Stimulated activated CD8-positive, alpha-beta memory T cell treated with anti-CD3 and anti-CD28 coated beads, Interleukin-7, amount 100 ng/mL, for 24 hours (primary cell): ENCODE results near the gene NOTCH2.

Experiments
- DNase-seq: peaks from one replicate; pipeline ENCODE4 v3.0.0-alpha.2; 2020; ENCODE audit warnings: low read depth

NOTCH2 gene

DNA sequence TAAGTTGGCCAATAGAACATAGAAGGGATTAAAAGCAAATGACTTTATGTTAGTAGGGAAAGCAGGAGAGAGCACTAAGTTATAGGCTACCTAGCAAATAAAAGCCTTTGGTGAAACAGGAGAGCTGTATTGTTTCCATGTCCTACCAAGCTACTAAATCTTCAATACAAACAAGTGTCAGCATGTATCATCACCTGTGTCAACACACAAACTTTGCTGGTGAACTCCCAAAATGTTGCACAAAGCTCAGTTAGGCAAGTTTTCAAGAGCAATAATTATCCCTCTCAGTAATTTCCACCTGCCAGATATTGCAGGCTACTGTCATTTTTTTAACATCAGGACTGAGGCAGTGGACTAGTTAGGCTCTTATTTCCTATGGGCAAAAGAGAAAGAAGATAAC, 95.4 kb downstream of the NOTCH2 start:
- no peak for DNase-seq

DNA sequence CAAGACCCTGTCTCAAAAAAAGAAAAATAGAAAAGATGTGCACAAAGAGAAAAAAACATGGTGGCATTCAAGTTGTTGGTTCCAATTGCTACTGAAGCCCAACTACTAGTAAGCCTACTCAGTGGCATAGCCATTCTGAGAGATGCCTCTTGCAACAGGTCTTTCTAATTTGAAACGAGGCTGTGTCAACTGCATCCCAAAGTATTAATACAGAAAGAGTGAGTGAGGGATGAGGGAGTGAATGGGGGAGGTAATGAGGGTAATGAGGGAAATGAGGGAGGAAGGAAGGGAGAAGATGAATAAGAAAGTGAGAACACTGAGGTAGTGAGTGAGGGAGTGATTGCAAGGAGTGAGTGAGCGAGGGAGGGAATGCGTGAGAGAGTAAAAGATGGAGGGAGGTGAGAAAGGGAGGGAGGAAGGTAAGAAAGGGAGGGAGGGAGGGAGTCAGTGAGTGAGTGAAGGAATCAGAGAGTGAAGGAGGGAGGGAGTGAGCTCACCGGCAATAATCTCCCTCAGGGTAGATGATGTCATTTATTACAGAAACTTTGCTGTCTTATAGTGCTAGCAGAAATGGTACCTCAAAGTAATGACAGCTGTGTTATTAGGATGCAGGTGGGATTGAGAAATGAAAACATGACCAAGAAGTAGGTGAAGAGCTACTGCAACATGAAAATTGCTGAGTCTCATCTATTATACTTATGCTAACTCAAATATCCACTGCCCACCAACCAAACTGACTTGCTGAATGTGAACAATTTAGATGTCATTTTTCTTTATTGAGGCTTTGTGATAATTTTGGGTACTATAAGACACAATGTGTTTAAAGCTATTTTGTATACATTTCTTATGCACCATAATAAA, 97.5 kb downstream of the NOTCH2 start:
- DNase-seq = no peak

DNA sequence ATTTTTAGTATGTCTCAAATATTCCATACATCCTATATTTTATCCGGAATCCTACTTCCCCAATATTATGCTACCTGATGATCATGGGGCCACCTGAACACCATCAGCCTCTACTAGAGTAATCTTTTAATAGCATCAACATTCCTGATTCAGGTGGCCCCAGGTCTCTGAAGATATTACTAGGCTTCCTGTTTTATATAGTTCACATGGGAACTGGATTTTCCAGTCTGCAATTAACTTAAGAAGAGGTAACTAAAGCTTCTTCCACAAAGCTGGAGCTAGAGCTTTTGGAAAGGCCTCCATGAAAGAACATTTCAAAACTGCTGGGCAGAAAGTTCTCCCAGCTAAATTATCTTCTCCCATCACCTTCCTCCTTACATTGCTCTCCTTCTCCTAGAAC, 100.9 kb downstream of the NOTCH2 start:
- DNase-seq = no peak

DNA sequence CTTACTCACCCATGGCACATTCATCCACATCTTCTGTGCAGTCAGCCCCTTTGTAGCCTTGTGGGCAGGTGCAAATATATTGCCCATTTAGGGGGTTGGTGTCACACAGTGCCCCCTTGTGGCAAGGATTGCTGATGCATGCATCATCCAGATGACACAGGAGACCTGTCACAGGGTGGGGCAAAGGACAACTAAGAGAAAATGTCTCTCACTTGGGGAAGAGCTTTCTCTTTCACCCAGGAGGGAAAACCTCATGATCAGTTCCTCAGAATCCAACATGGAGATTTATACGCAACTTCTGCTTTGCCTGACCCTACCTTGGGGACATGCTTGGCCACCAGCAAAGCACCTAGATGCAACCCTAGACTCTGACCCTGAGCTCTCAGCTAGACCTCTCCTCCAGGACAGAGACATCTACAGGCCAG, 101.4 kb downstream of the NOTCH2 start:
- DNase-seq = peak; percentile 62

DNA sequence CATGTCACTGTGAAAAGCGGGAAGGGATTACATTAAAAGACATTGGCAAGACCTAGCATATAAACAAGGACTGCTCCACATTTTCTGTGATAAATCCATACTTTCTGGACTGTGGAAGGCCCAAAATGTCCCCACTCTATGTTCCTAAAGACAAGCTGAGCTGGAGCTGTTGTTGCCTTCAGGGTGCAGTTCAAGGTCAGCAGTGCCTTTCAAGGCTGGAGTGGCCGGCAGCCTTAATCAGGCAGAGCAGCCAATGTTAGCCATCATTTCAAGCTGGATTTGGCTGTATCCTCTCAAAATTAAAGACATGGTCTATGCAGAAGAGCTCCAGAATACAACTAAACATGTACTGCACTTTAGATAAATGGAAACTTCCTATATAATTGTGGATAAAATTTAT, 102.8 kb downstream of the NOTCH2 start:
- DNase-seq = no peak

DNA sequence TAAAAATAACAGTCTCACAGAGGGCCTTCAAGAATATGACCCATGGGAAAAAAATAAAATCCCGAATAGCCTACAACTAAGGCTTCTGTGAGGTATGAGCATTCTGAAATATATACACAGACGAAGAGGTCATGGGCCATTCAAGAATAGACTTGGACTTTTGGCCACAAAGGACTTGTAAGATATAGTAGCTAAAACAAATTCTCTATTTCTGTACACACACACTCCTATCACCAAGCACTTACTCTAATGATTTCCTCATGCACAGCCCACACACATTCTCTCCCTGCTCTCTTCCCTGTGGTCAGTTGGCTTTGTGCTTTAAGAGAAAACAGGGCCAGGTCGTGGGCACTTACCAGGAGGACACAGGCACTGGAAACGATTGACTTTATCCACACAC, 103.4 kb downstream of the NOTCH2 start:
- DNase-seq = no peak

DNA sequence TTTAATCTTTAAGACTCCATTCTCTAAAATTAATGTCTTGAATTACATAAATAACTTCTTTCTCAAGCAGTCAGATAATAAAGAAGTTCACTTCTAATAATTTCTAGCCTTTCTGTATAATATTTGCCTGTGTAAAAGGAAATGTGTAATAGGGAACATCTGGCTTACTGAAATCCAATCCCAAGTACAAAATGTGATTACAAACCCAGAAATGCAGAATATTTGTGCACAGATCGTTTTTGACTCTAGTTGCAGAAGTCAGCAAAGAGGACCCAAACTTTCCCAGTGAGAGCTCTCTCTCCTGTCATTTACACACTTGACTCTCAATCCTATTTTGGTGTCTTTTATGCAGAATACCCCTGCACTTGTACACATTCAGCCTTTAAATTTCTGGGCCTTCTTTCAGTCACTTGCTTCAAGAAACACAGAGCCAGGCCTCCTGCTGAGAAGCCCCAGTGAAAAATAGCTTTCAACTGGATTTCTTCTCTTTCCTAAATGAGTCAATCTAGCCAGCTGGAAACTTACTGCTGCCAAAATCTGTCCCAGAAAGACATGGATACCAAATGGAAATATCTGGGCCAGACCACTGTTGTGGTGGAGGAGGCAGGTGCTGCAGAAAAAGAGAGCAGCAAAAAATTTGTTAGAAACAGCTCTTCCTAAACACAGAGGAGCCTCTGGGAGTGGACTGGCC, 104.6 kb downstream of the NOTCH2 start:
- no peak for DNase-seq

DNA sequence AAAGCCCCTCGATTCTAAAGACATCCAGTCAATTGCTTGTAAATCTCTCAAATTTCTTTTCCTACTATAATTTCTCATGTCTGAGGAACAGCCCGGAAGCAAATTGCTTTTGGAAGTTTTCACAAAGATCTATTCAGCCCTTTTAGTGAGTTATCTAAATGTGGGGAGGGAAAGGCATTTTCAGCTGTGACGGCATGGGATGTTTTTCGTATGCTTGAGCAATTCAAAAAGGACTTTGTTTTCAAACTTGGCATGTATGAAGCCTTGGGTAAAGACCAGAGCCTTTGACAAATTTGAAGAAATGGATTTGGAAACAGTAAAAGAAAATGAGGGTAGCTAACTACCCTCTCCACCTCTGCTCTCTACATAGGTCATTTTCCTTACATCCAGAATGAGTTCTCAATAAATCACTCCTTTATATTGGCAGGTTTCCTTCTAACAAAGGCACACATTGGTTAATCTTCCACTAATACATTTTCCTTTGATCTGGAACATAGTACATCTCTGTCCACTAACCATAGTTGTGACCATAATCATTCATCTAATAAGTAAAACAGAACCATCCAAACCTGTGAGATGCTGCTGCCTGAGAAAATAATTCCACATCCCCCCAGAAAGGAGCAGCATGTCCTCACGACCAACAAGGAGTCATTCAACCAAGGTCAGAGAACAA, 107.0 kb downstream of the NOTCH2 start:
- DNase-seq = no peak

DNA sequence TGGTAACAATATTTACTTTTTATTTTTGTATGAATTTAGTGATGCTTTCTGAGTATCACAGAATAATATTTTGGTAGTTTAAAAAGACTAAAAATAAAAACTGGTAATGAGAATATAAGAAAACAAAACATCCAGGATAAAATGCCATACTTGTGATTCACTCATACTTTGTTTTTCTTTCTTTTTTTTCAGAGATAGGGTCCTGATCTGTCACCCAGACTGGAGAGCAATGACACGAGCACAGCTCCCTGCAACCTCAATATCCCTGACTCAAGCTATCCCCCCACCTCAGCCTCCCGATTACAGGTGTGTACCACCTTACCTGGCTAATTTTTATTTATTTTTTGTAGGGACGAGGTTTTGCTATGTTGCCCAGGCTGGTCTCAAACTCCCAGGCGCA, 109.0 kb downstream of the NOTCH2 start:
- DNase-seq = no peak

DNA sequence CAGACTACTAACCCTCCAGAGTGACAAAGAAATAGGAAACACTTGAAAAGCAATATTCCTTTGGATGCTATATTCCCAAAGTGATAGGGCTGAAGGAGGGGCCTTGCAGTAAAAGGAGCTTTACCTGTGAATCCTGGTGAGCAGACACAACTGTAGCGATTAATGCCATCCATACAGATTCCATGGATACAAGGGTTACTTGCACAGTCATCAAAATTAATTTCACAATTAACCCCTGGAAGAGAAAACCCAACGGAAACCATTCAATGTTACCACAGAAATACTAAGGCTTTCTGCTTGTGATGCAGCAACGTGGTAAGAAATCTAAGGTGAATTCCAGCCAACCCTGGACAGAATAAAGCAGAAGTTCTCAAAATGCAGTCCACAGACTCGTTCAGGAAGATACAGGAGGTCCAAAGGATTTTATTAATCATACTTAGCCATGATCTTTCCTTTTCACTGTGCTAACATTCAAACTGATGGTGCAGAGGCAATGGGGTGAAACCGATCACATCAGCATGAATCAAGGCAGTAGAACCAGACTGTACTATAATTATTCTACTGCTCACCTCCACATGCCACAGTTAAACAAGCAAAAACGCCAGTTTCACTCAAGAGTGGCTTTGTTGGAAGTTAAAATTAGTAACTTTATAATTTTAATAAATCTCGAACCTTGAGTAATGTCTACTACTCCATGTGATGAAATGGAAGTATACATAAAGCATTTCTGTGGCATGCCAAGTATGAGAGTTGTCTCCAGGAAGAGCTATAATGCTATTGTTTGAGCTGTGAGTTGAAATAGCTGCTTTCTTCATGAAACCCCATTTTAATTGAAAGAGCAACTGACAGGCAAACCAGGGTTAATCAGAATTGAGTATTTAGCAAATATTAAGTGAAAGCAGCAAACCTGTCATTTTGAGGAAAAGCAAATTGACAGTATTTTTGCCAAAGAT, 109.9 kb downstream of the NOTCH2 start:
- no peak for DNase-seq

DNA sequence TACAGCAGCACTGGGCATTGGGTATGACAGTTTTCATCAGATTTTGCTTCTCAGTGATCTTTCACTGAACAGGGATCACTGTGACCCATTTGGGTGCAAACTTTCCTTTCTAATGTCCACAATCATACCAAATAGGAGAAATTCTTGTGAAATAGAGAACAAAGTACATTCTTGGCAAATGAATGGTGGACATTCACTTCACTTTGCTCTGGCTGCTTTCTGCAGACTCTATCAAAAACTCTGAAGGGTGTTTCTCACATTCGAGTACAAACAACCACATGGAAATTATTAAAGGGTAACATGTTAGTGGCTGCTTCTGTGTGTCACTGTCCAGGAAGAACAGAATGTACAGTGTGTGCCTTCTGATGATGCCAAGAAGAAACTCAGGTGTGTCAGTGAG, 111.2 kb downstream of the NOTCH2 start:
- no peak for DNase-seq

DNA sequence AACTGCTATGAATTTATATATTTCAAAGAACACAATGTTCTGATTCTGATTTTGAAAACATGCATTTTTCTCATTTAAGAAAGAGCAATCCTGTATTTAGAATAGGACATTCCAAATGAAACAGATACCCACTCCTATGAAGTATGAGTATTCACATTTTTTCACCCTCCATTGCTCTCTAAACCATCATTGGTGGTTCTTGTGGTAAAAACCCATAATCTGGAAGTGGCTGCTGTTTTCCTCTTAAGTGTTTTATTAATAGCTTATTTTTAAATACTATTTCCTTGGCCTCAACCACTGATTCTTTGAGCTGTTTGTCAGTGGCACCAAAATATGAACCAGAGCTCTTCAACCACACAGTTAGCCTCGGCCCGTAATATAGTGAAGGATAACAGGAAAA, 113.2 kb downstream of the NOTCH2 start:
- no peak for DNase-seq

DNA sequence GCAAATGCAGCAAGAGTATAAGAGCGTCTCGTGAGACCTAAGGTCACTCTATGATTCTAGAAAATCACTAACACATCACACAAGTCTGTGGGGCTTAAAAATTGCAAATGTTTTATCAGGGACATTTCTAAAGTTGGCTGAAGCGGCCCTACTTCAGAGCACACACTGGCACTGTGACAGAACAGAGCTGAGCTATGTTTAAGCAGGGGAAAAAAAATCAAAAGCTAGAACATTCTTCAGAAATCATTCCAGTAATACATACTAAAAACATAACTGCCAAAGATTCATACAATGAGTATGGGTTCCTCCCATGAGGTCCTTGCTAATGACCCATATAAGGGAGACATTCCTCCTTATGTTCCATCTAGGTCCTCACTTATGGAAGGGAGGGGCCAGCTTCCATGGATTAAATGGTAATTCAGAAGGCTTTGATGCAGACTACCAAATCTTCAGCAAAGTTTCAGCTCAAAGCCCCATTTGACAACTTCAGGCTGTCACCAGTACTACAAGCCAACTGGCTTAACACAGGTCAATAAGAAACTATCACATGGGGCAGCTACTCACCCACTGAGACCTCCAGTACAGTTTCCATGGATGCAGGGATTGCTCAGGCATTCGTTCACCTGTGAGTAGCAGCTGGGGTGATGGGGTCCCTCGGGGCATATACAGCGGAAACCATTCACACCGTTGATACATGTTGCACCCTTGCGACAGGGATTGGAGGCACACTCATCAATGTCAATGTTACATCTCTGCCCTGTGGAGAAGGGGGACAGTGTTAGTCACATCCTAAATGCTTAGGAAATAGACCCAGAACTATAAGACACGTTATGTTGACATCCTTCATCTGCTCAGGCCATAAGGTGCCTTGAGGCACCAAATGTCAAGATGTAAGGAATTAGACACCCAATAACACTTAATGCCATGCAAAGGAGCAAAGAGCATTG, 114.7 kb downstream of the NOTCH2 start:
- no peak for DNase-seq

DNA sequence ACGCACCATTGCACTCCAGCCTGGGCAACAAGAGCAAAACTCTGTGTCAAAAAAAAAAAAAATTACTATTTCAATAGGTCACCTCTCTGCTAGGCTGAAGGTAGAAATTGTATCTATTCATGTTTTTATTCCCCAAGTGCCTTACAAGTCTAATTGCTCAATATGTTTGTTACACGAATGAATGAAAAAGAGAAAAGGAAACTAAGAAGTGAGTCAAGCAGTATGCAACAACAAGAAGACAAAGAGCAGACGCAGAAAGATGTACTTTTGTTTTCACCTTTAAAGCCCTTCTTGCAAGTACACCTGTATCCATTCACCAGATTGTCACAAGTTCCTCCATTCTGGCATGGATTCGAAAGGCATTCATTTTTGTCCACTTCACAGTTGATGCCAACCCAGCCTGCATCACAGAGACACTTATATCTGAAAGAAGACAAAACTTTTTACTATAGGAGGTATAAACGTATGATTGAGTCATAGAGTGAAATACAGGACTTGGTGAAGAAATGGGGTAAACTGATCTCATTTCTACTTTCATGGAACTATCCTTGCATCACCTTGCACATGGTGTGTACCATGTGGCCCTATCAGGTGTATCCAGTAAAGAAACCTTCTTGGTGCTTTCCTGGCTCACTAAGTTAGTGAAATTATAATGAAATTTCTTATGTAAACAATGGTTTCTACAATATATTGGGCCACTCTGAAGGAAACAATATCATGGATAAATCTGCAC, 116.0 kb downstream of the NOTCH2 start:
- DNase-seq = no peak

DNA sequence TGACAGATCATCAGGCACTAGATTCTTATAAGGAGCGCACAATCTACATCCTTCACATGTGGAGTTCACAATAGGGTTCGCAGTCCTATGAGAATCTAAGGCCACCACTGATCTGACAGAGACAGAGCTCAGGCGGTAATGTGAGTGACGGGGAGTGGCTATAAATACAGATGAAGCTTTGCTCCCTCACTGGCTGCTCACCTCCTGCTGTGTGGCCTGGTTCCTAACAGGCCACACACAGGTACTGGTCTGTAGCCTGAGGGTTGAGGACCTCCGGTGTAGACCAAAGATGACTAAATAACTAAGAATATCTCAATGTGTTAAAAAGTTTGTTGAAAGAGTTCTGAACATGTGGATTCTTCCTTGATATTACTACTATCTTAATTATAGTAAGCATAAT, 117.0 kb downstream of the NOTCH2 start:
- no peak for DNase-seq

DNA sequence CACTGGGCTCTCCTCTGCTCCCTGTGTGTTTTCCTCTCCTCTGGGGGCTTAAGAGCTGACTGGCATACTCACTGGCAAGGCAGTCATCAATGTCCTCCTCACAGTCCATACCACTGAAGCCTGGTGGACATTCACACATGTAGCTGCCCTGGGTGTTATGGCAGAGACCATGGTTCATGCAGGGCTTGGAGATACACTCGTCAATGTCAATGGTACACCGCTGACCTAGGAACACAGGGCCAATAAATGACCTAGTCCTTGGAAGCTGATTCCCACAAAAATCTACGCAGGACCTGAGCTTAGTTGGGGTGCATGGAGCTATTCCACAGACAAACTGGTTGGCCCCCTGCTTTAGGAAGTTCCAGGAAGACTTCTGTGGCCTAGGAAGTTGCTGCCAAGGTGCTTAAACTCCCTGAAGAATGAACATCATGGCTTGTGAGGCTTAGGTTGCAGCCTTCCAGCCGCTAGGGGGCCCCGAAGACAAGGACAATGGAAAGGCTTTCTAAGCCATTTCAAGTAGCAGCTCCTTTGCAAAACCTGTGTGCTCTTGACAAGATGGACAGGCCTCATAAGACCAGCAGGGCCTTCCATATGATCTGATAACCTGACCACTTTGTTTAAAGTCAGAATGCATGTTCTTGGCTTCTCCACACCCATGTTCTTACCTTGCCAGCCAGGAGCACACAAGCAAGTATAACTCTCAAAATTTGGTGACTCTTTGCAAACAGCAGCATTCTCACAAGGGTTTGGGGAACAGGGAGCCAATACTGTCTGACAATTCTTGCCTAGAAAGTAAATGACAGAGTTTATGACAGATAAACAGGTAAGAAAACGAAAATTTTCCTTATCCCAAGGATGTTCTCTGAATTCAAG, 120.9 kb downstream of the NOTCH2 start:
- DNase-seq = peak; percentile 58

DNA sequence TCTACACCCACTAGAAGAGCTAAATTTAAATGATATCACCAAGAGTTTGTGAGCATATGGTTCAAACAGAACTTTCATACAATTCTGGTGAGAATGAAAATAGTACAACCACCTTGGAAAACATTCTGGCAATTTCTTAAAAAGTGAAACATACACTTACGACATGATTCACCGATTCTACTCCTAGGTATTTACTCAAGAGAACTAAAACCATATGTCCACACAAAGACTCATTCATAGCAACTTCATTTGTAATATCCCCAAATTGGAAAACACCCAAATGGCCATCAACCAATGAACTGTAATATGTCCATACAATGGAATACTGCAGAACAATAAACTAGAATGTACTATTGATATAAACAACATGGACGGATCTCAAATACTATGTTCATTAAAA, 122.0 kb downstream of the NOTCH2 start:
- DNase-seq = no peak

DNA sequence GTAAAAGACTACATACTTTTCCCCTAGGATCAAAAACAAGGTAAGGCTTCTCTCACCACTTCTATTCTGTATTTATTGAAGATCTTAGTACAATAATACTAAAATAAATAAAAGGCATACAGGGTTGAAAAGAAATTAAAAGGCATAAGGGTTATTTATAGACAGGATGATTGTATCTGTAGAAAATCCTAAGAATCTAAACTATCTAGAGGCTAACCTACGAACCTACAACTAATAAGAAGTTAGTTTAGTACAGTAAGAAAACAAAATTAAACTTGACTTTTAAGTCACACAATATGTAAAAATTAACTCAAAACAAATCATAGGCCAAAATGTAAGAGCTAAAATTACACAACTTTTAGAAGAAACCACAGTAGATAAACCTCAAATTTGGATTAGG, 122.7 kb downstream of the NOTCH2 start:
- DNase-seq = no peak

DNA sequence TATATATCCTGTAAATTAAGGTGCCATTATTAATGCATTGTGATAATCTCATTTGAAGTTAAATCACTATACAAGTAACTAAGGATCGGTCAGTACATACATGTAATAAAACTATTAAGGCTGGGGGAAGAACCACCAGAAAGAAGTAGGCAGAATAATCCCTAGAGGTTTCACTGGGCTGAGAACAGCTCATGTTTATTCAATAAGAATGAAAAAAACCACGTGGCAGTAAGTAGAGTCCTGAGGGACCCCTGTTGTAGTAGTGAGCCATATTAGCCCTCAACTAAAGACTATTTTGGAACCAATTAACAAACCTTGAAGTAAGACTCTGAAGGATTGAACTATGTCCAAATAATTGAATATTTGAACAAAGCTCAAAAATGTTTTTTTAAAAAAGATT, 126.2 kb downstream of the NOTCH2 start:
- no peak for DNase-seq
